ENCODE results near the gene RNASET2. TPM values are rescaled to one million over a fixed set of nuclear protein-coding genes. Genes with fewer than 3 reads are reported as not detected.

Gene RNASET2
- total RNA-seq, 1 donor from 2014 or later, result 135 TPM

DNA sequence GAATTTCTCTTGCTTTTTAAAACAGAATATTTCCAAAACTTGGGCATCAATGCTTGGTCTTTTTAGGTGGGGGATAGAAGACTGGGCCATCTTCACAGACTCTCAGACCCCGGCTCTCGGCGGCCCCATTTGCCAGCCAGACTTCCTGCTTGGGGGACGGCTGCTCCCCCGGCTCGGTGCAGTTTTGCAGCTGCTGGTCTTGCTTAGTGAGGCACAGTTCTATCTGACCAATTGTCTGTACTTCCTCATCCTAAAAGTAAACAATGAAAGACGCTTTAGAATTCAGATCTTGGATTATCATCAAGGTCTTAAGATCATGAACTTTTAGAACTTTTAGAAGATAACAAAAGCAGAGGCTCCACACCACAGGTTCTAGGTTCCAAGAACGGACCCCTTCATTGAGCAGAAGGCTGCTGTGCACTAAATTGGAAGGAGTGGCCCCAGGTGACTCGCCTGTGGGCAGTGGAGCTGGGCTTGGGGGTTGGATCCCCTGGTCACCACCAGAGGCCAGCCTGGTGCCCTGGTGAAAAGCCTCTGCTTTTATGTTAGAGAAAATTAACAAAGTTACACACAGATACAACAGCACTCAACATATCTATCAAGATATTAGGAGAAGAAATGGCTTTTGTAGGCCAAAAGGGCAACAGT lies 26.7 kb downstream of the RNASET2 start:
- Mint-ChIP-seq H3K27me3 (no peaks in the 10 kb centered on the region), H3K36me3 (ENCODE audit: low read depth) (peaks cover 81% of the 10 kb centered on the region), H3K27ac (peak overlapping the region; percentile 92), H3K4me1 (peaks cover 37% of the 10 kb centered on the region), H3K4me3 (peak overlapping the region; percentile 38), H3K9me3 (no peaks in the 10 kb centered on the region)
- POLR2A ChIA-PET, result interaction anchor here (0.6 to 1.3 kb wide), 3 partner anchors 26 to 32 kb away, joined by 4 read pairs; partner anchors contain the start of gene RNASET2
- intact Hi-C loops (cut with micrococcal nuclease), result loop anchor here (1.0 to 2.0 kb wide), 2 partner anchors 21 to 60 kb away; no protein-coding TSS in a partner anchor
- no peak for DNase-seq
- CTCF ChIA-PET, result interaction anchor here (0.9 to 1.5 kb wide), 3 partner anchors 20 to 60 kb away, joined by 4 to 9 read pairs (median 4); no protein-coding TSS in a partner anchor
- peak; percentile 76 for ATAC-seq (ENCODE audit: low read depth)
- TF ChIP-seq, protein P1, sequence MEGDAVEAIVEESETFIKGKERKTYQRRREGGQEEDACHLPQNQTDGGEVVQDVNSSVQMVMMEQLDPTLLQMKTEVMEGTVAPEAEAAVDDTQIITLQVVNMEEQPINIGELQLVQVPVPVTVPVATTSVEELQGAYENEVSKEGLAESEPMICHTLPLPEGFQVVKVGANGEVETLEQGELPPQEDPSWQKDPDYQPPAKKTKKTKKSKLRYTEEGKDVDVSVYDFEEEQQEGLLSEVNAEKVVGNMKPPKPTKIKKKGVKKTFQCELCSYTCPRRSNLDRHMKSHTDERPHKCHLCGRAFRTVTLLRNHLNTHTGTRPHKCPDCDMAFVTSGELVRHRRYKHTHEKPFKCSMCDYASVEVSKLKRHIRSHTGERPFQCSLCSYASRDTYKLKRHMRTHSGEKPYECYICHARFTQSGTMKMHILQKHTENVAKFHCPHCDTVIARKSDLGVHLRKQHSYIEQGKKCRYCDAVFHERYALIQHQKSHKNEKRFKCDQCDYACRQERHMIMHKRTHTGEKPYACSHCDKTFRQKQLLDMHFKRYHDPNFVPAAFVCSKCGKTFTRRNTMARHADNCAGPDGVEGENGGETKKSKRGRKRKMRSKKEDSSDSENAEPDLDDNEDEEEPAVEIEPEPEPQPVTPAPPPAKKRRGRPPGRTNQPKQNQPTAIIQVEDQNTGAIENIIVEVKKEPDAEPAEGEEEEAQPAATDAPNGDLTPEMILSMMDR (IDR thresholded peaks at IDR 0.05), result no peak

DNA sequence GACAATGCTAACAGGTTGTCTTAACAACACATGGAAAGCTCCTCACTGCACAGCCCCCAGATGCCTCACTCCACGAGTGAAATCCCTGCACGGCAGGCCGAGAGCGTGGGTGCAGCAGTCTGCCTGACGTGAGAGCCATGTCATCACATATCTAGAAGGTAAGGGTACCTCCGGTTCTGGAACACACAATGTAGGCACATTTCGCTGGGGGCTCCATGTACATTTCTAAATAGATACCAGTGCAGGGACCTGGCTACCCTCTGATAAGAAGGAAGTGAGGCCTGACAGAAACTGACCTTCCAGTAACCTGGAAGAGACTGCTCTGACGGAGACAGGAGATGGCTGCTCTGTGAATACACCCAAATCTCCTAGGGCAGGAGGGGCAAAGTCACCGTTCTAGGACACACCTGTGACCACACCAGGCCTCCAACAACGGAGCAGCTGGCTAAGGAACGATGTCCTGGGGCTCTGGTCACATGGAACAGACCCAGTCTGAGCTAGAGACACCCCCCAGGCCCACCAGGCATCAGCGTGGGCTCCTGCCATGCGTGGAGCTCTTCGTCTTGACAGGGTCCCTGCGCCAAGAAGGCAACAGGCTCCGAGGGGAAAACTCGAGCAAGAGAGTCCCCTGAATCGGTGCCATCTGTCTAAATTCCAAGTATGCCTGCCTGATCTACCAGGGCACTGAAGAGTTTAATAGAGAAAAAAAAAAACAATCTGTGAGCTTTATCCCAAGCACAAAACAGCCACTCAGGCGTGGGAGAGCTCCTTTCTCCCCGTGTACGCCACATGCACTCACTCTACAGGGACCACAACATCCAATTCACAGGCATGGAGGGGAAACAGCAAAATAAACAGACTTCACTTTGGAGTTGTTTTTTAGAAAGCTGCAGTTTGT lies 27.5 kb downstream of the RNASET2 start:
- Mint-ChIP-seq H3K27ac (peak overlapping the region; percentile 92), H3K4me1 (peaks cover 37% of the 10 kb centered on the region), H3K27me3 (no peaks in the 10 kb centered on the region), H3K4me3 (peak overlapping the region; percentile 38), H3K36me3 (ENCODE audit: low read depth) (peaks cover 77% of the 10 kb centered on the region), H3K9me3 (no peaks in the 10 kb centered on the region)
- TF ChIP-seq, protein P1 (IDR thresholded peaks at IDR 0.05), result no peak
- CTCF ChIA-PET, result interaction anchor here (0.9 to 1.5 kb wide), 3 partner anchors 21 to 61 kb away, joined by 4 to 9 read pairs (median 4); no protein-coding TSS in a partner anchor
- DNase-seq, result no peak
- intact Hi-C loops (cut with micrococcal nuclease), result loop anchor here (1.0 to 2.0 kb wide), 2 partner anchors 22 to 60 kb away; no protein-coding TSS in a partner anchor
- POLR2A ChIA-PET, result interaction anchor here (0.5 to 1.3 kb wide), 4 partner anchors 26 to 61 kb away, joined by 4 read pairs; partner anchors contain the start of gene RNASET2
- no peak for ATAC-seq (ENCODE audit: low read depth)

- Mint-ChIP-seq H3K9me3 (no peaks in the 10 kb centered on the region), H3K4me3 (no peak overlapping the region), H3K27me3 (no peaks in the 10 kb centered on the region), H3K27ac (peak overlapping the region; percentile 92), H3K4me1 (peaks cover 37% of the 10 kb centered on the region), H3K36me3 (ENCODE audit: low read depth) (peaks cover 68% of the 10 kb centered on the region)
- ChIA-PET POLR2A (interaction anchor here (0.7 kb wide), 1 partner anchor 37 kb away, joined by 5 read pairs; no protein-coding TSS in a partner anchor), CTCF (interaction anchor here (1.5 kb wide), 1 partner anchor 61 kb away, joined by 9 read pairs; no protein-coding TSS in a partner anchor)
- ATAC-seq (ENCODE audit: low read depth), result no peak
- intact Hi-C loops (cut with micrococcal nuclease), result loop anchor here (2.0 kb wide), 1 partner anchor 23 kb away; no protein-coding TSS in a partner anchor
- DNase-seq, result no peak
- TF ChIP-seq, protein P1 (IDR thresholded peaks at IDR 0.05), result no peak
Measured at GRCh38 chr6:166927935-166928643, 28.3 kb downstream of the RNASET2 start.

GRCh38 chr6:166927240-166927934 lies 29.0 kb downstream of the RNASET2 start:
- POLR2A ChIA-PET, result interaction anchor here (0.7 kb wide), 1 partner anchor 37 kb away, joined by 5 read pairs; no protein-coding TSS in a partner anchor
- TF ChIP-seq, protein P1 (IDR thresholded peaks at IDR 0.05), result no peak
- Mint-ChIP-seq H3K4me3 (no peak overlapping the region), H3K9me3 (no peaks in the 10 kb centered on the region), H3K27ac (peak overlapping the region; percentile 27), H3K4me1 (peaks cover 37% of the 10 kb centered on the region), H3K27me3 (no peaks in the 10 kb centered on the region), H3K36me3 (ENCODE audit: low read depth) (peaks cover 61% of the 10 kb centered on the region)
- intact Hi-C loops (cut with micrococcal nuclease), result no loop called here
- DNase-seq, result no peak
- ATAC-seq (ENCODE audit: low read depth), result no peak
- CTCF ChIA-PET, result no interaction called here

Data from activated B cell treated with CpG ODN at 0.5 μM for 24 hours (primary cell).